GM21619 (cell line): ENCODE data around the gene TANC1.

Source experiments
- ATAC-seq: cut with Tn5 transposase; IDR thresholded peaks from one replicate; pipeline ENCODE4 v1.9.1; 2021; ENCODE audit not compliant: unreplicated experiment

TANC1 gene

GRCh38 chr2:159153951-159154350, 185.5 kb downstream of the TANC1 start:
- no peak for ATAC-seq

- no peak for ATAC-seq
These were observed 185.9 kb downstream of the TANC1 start for GRCh38 chr2:159154366-159154765.

- ATAC-seq = no peak
These were observed 186.9 kb downstream of the TANC1 start for GRCh38 chr2:159155320-159155719.

- no peak for ATAC-seq
These were observed 187.4 kb downstream of the TANC1 start for GRCh38 chr2:159155791-159156190.

- no peak for ATAC-seq
These were observed 188.4 kb downstream of the TANC1 start for GRCh38 chr2:159156834-159157233.

GRCh38 chr2:159157361-159158209, 189.1 kb downstream of the TANC1 start:
- no peak for ATAC-seq

- no peak for ATAC-seq
These were observed 192.0 kb downstream of the TANC1 start for GRCh38 chr2:159160412-159160811.

GRCh38 chr2:159160954-159161353, 192.5 kb downstream of the TANC1 start:
- no peak for ATAC-seq

- ATAC-seq = no peak
These were observed 195.5 kb downstream of the TANC1 start for GRCh38 chr2:159163930-159164329.

GRCh38 chr2:159164457-159164911, 196.0 kb downstream of the TANC1 start:
- no peak for ATAC-seq

GRCh38 chr2:159165048-159165447, 196.6 kb downstream of the TANC1 start:
- ATAC-seq = no peak

GRCh38 chr2:159168707-159169106, 200.3 kb downstream of the TANC1 start:
- no peak for ATAC-seq

- ATAC-seq = no peak
These were observed 200.7 kb downstream of the TANC1 start for GRCh38 chr2:159169187-159169586.

- no peak for ATAC-seq
These were observed 204.0 kb downstream of the TANC1 start for GRCh38 chr2:159172403-159172802.

- ATAC-seq = no peak
These were observed 206.3 kb downstream of the TANC1 start for GRCh38 chr2:159174759-159175158.

GRCh38 chr2:159175182-159175581, 206.7 kb downstream of the TANC1 start:
- no peak for ATAC-seq

- no peak for ATAC-seq
These were observed 207.5 kb downstream of the TANC1 start for GRCh38 chr2:159175927-159176326.

GRCh38 chr2:159176555-159176954, 208.1 kb downstream of the TANC1 start:
- ATAC-seq = no peak

GRCh38 chr2:159177357-159177756, 208.9 kb downstream of the TANC1 start:
- ATAC-seq = no peak

GRCh38 chr2:159177957-159178356, 209.5 kb downstream of the TANC1 start:
- no peak for ATAC-seq

- ATAC-seq = no peak
These were observed 210.7 kb downstream of the TANC1 start for GRCh38 chr2:159179096-159179495.

- no peak for ATAC-seq
These were observed 211.3 kb downstream of the TANC1 start for GRCh38 chr2:159179696-159180095.

GRCh38 chr2:159183346-159183745, 214.9 kb downstream of the TANC1 start:
- no peak for ATAC-seq
